Left ventricle myocardium inferior (tissue), 1 donor: Measurements from ENCODE around the gene SMARCA4. TPM values are rescaled to one million over a fixed set of nuclear protein-coding genes. Genes with fewer than 3 reads are reported as not detected.

Experiments
- DNase-seq: peaks from one replicate; pipeline ENCODE4 v3.0.0-alpha.2; 2020
- H3K27ac ChIP-seq: fragments of 200-600 bp; replicated peaks from 2 replicates; pipeline ENCODE4 v1.8.0; 2021
- H3K27me3 ChIP-seq: fragments of 200-600 bp; 2 replicates; pipeline ENCODE4 v1.8.0; 2021; ENCODE audit warnings: low read depth
- H3K36me3 ChIP-seq: fragments of 200-600 bp; 2 replicates; pipeline ENCODE4 v1.8.0; 2021
- H3K4me1 ChIP-seq: fragments of 200-600 bp; 2 replicates; pipeline ENCODE4 v1.8.0; 2021
- H3K4me3 ChIP-seq: fragments of 200-600 bp; 2 replicates; pipeline ENCODE4 v1.8.0; 2021; ENCODE audit warnings: mild to moderate bottlenecking, moderate library complexity
- H3K9me3 ChIP-seq: fragments of 200-600 bp; replicated peaks from 2 replicates; pipeline ENCODE4 v1.8.0; 2021
- intact Hi-C: fragments of 100-400 bp; cut with micrococcal nuclease; formaldehyde crosslinking; loops from one replicate; pipeline ENCODE4 v1.11.0; 2022
- total RNA-seq: library from RNA; stranded (reverse); fragmentation: NEBNext Ultra II Directional; extraction: Animal tissue kit (Norgen Biotek cat#: 25700); gene quantifications from one replicate; pipeline ENCODE4 v1.2.1, GENCODE V29; 2021
- TF ChIP-seq, protein P1 (sequence below): fragments of 200-600 bp; IDR thresholded peaks from 2 replicates; pipeline ENCODE4 v1.8.0; 2021; ENCODE audit warnings: antibody characterized with exemption, mild to moderate bottlenecking, borderline replicate concordance
- donor health status: DM: no; HTN: yes; CAD: no; lungs with severe emphysema.

Gene SMARCA4
- total RNA-seq, 1 donor from 2014 or later: 38.8 TPM

DNA sequence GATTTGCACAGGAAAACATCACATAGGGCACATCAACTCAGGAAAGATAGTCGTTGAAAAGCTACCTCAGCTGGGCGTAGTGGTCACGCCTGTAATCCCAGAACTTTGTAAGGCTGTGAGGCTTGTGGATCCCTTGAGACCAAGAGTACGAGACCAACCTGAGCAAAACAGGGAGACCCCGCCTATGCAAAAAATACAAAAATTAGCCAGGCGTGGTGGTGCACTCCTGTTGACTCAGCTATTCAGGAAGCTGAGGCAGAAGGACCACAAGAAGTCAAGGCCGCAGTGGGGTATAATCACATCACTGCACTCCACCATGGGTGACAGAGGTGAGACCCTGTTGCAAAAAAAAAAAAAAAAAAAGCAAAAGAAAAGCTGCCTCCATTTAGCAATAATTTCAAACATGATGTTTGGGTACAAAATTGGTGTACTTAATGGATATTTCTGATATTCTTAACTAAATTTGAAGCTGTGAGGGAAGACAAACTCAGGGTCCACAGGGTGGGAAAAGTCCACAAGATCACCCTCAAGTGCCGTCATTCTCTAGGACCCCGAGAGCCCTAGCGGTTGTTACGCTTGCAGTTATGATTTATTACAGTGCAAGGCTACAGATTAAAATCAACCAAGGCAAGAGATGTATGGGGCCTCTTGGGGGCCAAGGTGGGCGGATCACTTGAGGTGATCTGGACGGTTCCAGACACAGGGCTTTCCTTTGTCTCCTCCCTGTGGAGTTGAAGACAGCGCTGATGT is 86.0 kb downstream of the SMARCA4 start:
- Histone ChIP-seq H3K4me3 (no peak overlapping the region), H3K4me1 (no peaks in the 10 kb centered on the region), H3K27me3 (no peaks in the 10 kb centered on the region), H3K36me3 (peaks cover 46% of the 10 kb centered on the region), H3K27ac (no peak overlapping the region), H3K9me3 (no peaks in the 10 kb centered on the region)
- TF ChIP-seq, protein P1, sequence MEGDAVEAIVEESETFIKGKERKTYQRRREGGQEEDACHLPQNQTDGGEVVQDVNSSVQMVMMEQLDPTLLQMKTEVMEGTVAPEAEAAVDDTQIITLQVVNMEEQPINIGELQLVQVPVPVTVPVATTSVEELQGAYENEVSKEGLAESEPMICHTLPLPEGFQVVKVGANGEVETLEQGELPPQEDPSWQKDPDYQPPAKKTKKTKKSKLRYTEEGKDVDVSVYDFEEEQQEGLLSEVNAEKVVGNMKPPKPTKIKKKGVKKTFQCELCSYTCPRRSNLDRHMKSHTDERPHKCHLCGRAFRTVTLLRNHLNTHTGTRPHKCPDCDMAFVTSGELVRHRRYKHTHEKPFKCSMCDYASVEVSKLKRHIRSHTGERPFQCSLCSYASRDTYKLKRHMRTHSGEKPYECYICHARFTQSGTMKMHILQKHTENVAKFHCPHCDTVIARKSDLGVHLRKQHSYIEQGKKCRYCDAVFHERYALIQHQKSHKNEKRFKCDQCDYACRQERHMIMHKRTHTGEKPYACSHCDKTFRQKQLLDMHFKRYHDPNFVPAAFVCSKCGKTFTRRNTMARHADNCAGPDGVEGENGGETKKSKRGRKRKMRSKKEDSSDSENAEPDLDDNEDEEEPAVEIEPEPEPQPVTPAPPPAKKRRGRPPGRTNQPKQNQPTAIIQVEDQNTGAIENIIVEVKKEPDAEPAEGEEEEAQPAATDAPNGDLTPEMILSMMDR: no peak
- no peak for DNase-seq
- intact Hi-C loops: no loop called here

DNA sequence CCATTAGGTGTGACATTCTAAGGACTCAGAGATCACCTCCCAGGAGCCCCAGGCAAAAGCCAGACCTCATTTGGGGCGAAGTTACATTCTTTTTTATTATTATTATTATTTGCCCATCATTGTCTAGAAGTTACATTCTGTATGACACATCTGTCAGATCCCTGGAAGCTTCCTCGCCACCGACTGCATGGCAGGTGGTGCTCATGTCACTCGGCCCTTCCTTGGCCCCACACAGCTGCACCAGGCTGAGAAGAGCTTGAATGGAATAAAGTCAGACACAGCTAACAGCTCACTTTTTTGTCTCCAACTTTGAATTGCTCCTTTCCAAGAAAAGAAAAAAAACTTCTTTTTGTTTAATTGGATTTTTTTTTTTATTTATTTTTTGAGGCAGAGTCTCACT is 87.0 kb downstream of the SMARCA4 start:
- Histone ChIP-seq H3K4me1 (no peaks in the 10 kb centered on the region), H3K4me3 (no peak overlapping the region), H3K36me3 (peaks cover 42% of the 10 kb centered on the region), H3K27me3 (no peaks in the 10 kb centered on the region), H3K9me3 (no peaks in the 10 kb centered on the region), H3K27ac (no peak overlapping the region)
- TF ChIP-seq, protein P1: no peak
- intact Hi-C loops: no loop called here
- DNase-seq: no peak

DNA sequence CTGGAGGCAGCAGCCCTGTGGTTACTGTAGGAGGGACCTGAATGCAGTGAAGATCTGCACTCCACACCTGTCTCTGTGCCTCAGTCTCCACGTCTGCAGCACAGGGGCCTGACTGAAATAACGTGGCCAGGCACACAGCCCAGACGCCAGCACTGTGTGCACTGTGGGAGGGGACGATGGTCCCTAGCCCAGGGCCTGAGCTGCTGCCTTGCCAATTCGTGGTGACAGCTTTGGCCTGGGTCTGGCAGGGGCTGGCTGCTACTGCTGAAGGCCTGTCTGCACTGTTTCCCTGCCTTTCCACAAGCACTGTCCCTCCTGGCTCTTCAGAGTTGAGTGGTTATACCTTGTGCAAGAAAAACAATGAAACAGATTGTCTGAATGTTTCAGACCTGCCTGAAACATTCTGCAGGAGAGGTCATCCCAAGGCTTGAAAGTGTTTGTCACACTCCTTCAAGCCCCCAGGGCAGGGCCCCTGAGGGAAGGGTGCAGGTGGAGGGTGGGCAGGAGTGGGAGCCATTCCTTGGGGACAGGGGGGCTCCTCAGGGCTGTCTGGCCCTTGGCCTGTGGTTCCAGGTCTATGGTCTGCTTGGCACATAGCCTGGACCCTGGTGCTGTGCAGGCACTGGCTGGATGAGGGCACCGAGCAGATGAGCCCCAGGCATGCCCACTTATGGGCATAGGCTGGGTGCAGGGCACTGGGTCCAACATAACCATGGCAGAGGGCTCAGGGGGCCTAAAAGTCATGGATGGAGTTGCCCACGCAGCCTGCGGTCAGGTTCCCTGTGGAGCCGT is 89.7 kb downstream of the SMARCA4 start:
- H3K27ac ChIP-seq: no peak overlapping the region
- TF ChIP-seq, protein P1: no peak
- no peaks in the 10 kb centered on the region for H3K27me3 ChIP-seq

DNA sequence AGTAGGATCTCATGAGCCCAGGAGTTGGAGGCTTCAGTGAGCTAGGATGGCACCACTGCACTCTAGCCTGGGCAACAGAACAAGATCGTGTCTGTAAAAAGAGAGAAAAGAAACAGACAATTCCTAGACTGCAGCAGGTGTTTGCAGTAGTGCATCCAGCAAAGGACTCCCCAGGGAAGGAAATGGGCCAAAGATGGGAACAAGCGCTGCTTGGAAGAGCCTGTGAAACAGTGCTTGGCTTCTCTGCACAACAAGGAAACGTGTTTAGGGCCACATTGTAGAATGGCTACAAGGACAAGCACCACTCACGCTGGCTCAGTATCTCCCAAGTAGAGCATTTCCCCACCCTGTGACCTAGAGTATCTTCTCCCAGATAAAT is 93.0 kb downstream of the SMARCA4 start:
- Histone ChIP-seq H3K27ac (no peak overlapping the region), H3K36me3 (peaks cover 52% of the 10 kb centered on the region)
- intact Hi-C loops: no loop called here

More for the DNA sequence above, 89.7 kb downstream of the SMARCA4 start:
- H3K4me1 ChIP-seq: peaks cover 4% of the 10 kb centered on the region
- H3K36me3 ChIP-seq: peaks cover 34% of the 10 kb centered on the region
- no peak overlapping the region for H3K4me3 ChIP-seq
- H3K9me3 ChIP-seq: no peaks in the 10 kb centered on the region
- no peak for DNase-seq
- intact Hi-C loops: no loop called here

DNA sequence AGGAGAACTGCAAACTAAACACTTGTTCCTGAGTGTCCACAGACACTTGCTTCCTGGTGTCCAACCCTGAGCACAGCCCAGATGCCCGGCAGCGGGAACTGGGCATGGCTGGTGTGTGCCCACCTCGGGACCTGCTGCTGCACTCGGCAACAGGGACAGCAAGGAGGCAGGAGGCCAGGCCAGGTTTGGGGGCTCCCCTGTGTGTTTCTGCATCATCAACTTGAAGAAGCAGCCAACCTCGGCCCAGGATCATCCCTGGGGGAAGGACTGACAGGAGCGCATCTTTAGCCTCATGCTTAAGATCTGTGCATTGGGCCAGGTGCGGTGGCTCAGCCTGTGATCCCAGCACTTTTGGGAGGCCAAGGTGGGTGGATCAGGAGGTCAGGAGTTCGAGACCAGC is 93.4 kb downstream of the SMARCA4 start:
- intact Hi-C loops: no loop called here
- H3K27me3 ChIP-seq: no peaks in the 10 kb centered on the region
- H3K27ac ChIP-seq: no peak overlapping the region
- no peaks in the 10 kb centered on the region for H3K9me3 ChIP-seq
- H3K4me3 ChIP-seq: no peak overlapping the region
- peaks cover 4% of the 10 kb centered on the region for H3K4me1 ChIP-seq
- H3K36me3 ChIP-seq: peaks cover 51% of the 10 kb centered on the region
- no peak for DNase-seq
- TF ChIP-seq, protein P1: no peak

More for the DNA sequence above, 93.0 kb downstream of the SMARCA4 start:
- H3K27me3 ChIP-seq: no peaks in the 10 kb centered on the region
- peaks cover 4% of the 10 kb centered on the region for H3K4me1 ChIP-seq
- no peak for DNase-seq
- no peak overlapping the region for H3K4me3 ChIP-seq
- no peaks in the 10 kb centered on the region for H3K9me3 ChIP-seq
- TF ChIP-seq, protein P1: no peak
